Erythroblast (primary cell): Measurements from ENCODE around the gene GPC5.

ENCODE experiments used
- GATA1 ChIP-seq: IDR thresholded peaks from 2 replicates; pipeline ENCODE4 v1.6.1; 2011; ENCODE audit warnings: low read depth, mild to moderate bottlenecking, control low read depth, low read length, moderate library complexity
- POLR2A ChIP-seq: IDR thresholded peaks from 2 replicates; pipeline ENCODE4 v1.6.1; 2011; ENCODE audit warnings: mild to moderate bottlenecking, low read length

- TF ChIP-seq POLR2A (no peak), GATA1 (no peak)
These were observed 1215.5 kb downstream of the GPC5 start for GRCh38 chr13:92613921-92614320.
